Keratinocyte (primary cell): ENCODE measurements around the gene CELF2.

ENCODE experiments used
- CTCF ChIP-seq, 3 experiments: IDR thresholded peaks in 1 of 3; conservative IDR thresholded peaks in 1 of 3; optimal IDR thresholded peaks in 1 of 3; 2 replicates in 2 of 3; 3 replicates in 1 of 3; pipeline versions ENCODE3 to v1.5.1; 2011; ENCODE audit warnings: low read length in 3 of 3, mild to moderate bottlenecking in 3 of 3, moderate library complexity in 2 of 3, control low read depth in 1 of 3, inconsistent platforms in 1 of 3; ENCODE audit not compliant: insufficient read depth in 2 of 3; ENCODE audit errors: extremely low read depth in 1 of 3
- EZH2 ChIP-seq: IDR thresholded peaks from one replicate; pipeline ENCODE4 v1.6.1; 2012; ENCODE audit warnings: inconsistent platforms, mild to moderate bottlenecking, low read length, moderate library complexity

- TF ChIP-seq CTCF (optimal IDR thresholded peaks at IDR 0.05 in 1 of 3, IDR thresholded peaks at IDR 0.05 in 1 of 3, conservative IDR thresholded peaks at IDR 0.05 in 1 of 3; ENCODE audit: extremely low read depth in 1 of 3, insufficient read depth in 2 of 3, low read length in 3 of 3) (no peak), EZH2 (no peak)
Observed at GRCh38 chr10:11344081-11344480, 326.4 kb downstream of the CELF2 start.
